Measurements from ENCODE around the gene TIE1. TPM values are rescaled to one million over a fixed set of nuclear protein-coding genes. Genes with fewer than 3 reads are reported as not detected.

The TIE1 gene
- total and polyA plus RNA-seq, 11 donors: 19.2 to 65.1 (median 28.4) TPM

DNA sequence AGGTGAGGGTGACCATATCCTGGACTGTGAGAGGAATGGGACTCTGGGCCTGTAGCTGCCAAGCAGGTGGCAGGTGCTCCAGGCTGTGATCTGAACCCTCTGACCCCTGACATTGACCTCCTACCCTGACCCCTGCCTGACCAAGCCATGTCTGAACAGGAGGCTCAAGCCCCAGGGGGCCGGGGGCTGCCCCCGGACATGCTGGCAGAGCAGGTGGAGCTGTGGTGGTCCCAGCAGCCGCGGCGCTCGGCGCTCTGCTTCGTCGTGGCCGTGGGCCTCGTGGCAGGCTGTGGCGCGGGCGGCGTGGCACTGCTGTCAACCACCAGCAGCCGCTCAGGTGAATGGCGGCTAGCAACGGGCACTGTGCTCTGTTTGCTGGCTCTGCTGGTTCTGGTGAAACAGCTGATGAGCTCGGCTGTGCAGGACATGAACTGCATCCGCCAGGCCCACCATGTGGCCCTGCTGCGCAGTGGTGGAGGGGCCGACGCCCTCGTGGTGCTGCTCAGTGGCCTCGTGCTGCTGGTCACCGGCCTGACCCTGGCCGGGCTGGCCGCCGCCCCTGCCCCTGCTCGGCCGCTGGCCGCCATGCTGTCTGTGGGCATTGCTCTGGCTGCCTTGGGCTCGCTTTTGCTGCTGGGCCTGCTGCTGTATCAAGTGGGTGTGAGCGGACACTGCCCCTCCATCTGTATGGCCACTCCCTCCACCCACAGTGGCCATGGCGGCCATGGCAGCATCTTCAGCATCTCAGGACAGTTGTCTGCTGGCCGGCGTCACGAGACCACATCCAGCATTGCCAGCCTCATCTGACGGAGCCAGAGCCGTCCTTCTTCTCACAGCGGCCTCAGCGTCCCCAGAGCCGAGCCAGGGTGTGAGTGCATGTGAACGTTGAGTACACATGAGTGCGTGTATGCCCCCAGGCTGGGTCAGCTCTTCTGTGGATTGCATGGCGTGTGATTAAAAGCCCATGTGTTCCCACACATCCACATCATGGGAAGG, 27.9 kb upstream of the TIE1 start:
- 96 to 98% (median 97%) methylated on average over 29 to 46 of the region's 46 CpGs for WGBS, 4 donors
- Histone ChIP-seq H3K4me3 (no peak overlapping the region), H3K27ac (no peak overlapping the region), H3K27me3 (no peaks in the 10 kb centered on the region), H3K36me3 (no peaks in the 10 kb centered on the region), H3K9me3 (no peaks in the 10 kb centered on the region), H3K4me1 (peaks cover 0 to 19% (median 6%) of the 10 kb centered on the region in 12 donors)
- TF ChIP-seq CTCF (IDR thresholded peaks at IDR 0.05) (no peak), POLR2A (IDR thresholded peaks at IDR 0.05) (no peak)
- no peak for ATAC-seq
- DNase-seq: peak in 1 of 5 donors; percentile 9
- intact Hi-C loops (cut with DNase I): no loop called here

DNA sequence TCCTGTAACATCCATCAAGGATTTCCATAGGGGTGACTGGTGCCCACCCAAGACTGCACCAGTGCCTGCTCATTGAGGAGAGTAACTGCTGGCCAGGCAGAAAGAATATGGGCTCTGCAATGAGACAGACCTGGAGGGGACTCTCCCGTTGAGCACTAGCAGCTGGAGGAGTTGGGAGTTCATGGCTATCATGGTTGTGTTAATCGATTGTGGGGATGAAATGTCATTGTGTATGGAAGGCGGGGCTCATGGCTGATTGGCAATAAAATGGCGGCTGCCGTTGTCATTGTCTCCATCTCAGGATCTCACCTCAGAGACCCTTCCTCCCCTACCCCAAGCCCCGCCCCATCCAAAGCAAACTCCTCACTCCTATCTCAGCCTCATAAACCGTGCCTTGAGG, 27.1 kb upstream of the TIE1 start:
- Histone ChIP-seq H3K36me3 (no peaks in the 10 kb centered on the region), H3K27me3 (no peaks in the 10 kb centered on the region), H3K27ac (peak overlapping the region in 3 of 12 donors; percentile 5 to 42 (median 20)), H3K4me1 (peaks cover 0 to 19% (median 6%) of the 10 kb centered on the region in 12 donors), H3K4me3 (no peak overlapping the region), H3K9me3 (no peaks in the 10 kb centered on the region)
- ATAC-seq: no peak
- intact Hi-C loops (cut with DNase I): no loop called here
- WGBS, 4 donors: 98 to 100% (median 99%) methylated on average over 5 to 7 of the region's 7 CpGs
- DNase-seq: peak in 1 of 5 donors; percentile 6
- TF ChIP-seq POLR2A (IDR thresholded peaks at IDR 0.05): no peak
- no peak for TF ChIP-seq CTCF (IDR thresholded peaks at IDR 0.05)

DNA sequence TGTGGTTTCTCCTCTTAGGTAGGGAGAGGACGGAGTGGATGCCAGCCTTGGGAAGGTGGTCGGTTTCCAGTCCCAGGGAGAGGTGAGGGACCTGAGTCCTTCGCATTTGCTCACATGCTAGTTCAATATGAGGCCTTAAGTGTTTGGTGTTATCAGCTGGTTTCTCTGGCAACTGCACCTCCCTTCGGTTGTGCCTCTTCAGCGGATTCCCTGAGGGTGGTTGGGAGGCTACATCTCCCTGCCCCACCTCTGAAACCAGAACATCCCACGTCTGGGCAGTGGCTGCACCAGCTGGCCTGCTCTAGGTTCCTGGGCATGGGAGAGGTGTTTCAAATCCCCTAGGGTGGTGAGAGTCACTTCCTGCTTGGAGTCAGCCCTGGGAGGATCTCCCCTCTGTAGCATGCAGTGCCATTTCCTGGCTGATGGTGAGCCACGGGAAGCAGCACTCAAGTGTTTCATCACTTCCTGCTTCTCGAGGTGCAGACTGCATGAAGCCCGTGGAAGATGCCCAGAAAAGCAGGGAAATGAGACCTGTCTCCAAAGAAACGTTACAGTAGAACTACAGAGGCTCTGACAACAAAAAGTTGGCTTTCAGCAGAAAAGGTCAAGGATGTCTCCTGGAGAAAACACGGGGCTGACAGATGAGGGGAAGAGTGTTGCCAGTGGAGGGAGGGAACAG, 26.5 kb upstream of the TIE1 start:
- intact Hi-C loops (cut with DNase I): no loop called here
- H3K4me3 ChIP-seq: no peak overlapping the region
- peak in 3 of 4 donors; percentile 47 to 89 (median 53) for ATAC-seq
- H3K9me3 ChIP-seq: no peaks in the 10 kb centered on the region
- TF ChIP-seq POLR2A (IDR thresholded peaks at IDR 0.05) (no peak), CTCF (IDR thresholded peaks at IDR 0.05) (no peak)
- 47 to 62% (median 57%) methylated on average over 9 to 11 of the region's 11 CpGs for WGBS, 4 donors
- peaks cover 0 to 19% (median 6%) of the 10 kb centered on the region in 12 donors for H3K4me1 ChIP-seq
- peak in 1 of 5 donors; percentile 21 for DNase-seq
- peak overlapping the region in 6 of 12 donors; percentile 5 to 48 (median 44) for H3K27ac ChIP-seq
- no peaks in the 10 kb centered on the region for H3K27me3 ChIP-seq
- H3K36me3 ChIP-seq: no peaks in the 10 kb centered on the region

DNA sequence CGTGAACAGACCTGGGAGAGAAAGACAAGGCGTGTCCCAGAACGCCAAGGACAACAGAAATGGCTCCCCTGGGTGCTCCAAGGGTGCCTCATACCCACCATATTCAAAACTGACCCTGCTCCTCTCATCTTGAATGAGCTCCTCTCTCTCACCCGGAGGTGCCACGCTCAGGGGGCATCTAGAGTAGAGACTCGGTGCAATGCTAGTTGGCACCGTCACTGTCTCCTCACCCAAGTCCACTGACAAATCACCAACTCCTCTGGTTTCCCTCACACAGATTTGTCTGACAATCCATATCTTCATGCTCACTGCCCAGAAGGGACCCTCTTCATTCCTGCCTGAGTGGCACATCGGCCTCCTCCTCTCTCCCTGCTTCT, 26.0 kb upstream of the TIE1 start:
- peak overlapping the region in 4 of 12 donors; percentile 5 to 46 (median 31) for H3K27ac ChIP-seq

More for the DNA sequence above, 26.0 kb upstream of the TIE1 start:
- no peak for ATAC-seq
- peaks cover 0 to 19% (median 6%) of the 10 kb centered on the region in 12 donors for H3K4me1 ChIP-seq
- no peaks in the 10 kb centered on the region for H3K27me3 ChIP-seq
- DNase-seq: no peak
- H3K9me3 ChIP-seq: no peaks in the 10 kb centered on the region
- no peak overlapping the region for H3K4me3 ChIP-seq
- TF ChIP-seq POLR2A (IDR thresholded peaks at IDR 0.05) (no peak), CTCF (IDR thresholded peaks at IDR 0.05) (no peak)
- 78 to 94% (median 87%) methylated on average over 8 of the region's 8 CpGs for WGBS, 4 donors
- intact Hi-C loops (cut with DNase I): no loop called here
- H3K36me3 ChIP-seq: no peaks in the 10 kb centered on the region
